Cardiac fibroblast (primary cell): Measurements from ENCODE around the gene KRTAP3-2.

Experiments
- DNase-seq, 2 donors: peaks; one replicate each; pipeline versions ENCODE4 v3.0.0 to v3.0.0-alpha.2; 2010; ENCODE audit warnings: low read depth in 2 of 2
- H3K4me3 ChIP-seq, 2 donors: replicated peaks in 1 of 2; 1 replicate in 1 of 2; 2 replicates in 1 of 2; pipeline ENCODE4 v1.5.1; 2011; ENCODE audit warnings: low read depth in 2 of 2, low read length in 2 of 2, mild to moderate bottlenecking in 2 of 2, moderate library complexity in 1 of 2
- CTCF ChIP-seq: IDR thresholded peaks from one replicate; pipeline ENCODE4 v1.5.1; 2011; ENCODE audit warnings: low read depth, mild to moderate bottlenecking, low read length, inconsistent platforms

KRTAP3-2 gene

GRCh38 chr17:40950176-40950575 is 49.5 kb downstream of the KRTAP3-2 start:
- DNase-seq, result no peak
- H3K4me3 ChIP-seq, result no peak overlapping the region
- no peak for TF ChIP-seq CTCF

GRCh38 chr17:40949418-40949817 is 50.3 kb downstream of the KRTAP3-2 start:
- no peak overlapping the region for H3K4me3 ChIP-seq
- no peak for DNase-seq
- TF ChIP-seq CTCF, result no peak
